ENCODE measurements around the gene ARHGAP45. TPM values are rescaled to one million over a fixed set of nuclear protein-coding genes. Genes with fewer than 3 reads are reported as not detected.

Gene ARHGAP45
- total and polyA plus RNA-seq, 9 of the 15 experiments (the other 6 are each of a cell fraction or from before 2014, with no cell fraction given): 0.08 to 22.1 (median 4.2) TPM

DNA sequence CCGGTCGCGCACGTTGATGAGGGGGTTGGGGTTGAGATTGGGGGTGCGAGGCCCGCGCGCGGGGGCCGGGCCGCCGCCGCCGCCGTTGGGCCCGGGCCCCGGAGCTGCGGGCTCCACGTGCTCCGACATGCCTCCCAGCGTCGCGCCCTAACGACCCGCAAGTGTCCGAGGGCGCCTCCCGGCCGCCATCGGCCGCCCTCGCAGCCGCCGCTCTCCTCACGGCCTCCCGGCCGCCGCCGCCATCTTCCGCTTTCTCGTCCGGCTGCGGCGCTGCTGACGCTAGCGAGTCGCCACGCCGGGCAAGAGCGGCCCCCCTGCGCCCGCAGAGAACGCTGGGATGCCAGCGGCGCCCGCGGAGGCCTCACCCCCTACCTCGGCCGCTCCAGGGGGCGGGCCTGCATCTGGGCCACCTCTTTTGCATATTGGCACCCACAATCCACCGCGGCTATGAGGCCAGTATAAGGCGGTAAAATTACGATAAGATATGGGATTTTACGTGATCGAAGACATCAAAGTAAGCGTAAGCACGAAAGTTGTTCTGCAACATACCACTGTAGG is 46.0 kb upstream of the ARHGAP45 start, which contains the start of gene TMEM259 (continued):
- TF ChIP-seq, protein P1, sequence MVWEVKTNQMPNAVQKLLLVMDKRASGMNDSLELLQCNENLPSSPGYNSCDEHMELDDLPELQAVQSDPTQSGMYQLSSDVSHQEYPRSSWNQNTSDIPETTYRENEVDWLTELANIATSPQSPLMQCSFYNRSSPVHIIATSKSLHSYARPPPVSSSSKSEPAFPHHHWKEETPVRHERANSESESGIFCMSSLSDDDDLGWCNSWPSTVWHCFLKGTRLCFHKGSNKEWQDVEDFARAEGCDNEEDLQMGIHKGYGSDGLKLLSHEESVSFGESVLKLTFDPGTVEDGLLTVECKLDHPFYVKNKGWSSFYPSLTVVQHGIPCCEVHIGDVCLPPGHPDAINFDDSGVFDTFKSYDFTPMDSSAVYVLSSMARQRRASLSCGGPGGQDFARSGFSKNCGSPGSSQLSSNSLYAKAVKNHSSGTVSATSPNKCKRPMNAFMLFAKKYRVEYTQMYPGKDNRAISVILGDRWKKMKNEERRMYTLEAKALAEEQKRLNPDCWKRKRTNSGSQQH (CRISPR knock-in tag; IDR thresholded peaks at IDR 0.05): no peak
- TF ChIP-seq ZNF239 (CRISPR knock-in tag; IDR thresholded peaks at IDR 0.05): no peak
- TF ChIP-seq TBP (optimal IDR thresholded peaks at IDR 0.05; ENCODE audit: low read depth, low read length): no peak
- TF ChIP-seq ZNF507 (tag; conservative IDR thresholded peaks at IDR 0.05): no peak
- peak; percentile 53 for TF ChIP-seq SNIP1 (IDR thresholded peaks at IDR 0.05; ENCODE audit: low read depth)
- TF ChIP-seq, protein P2, sequence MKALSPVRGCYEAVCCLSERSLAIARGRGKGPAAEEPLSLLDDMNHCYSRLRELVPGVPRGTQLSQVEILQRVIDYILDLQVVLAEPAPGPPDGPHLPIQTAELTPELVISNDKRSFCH (CRISPR knock-in tag; IDR thresholded peaks at IDR 0.05): no peak
- TF ChIP-seq, protein P2 (tag; IDR thresholded peaks at IDR 0.05): no peak
- TF ChIP-seq, protein P3, sequence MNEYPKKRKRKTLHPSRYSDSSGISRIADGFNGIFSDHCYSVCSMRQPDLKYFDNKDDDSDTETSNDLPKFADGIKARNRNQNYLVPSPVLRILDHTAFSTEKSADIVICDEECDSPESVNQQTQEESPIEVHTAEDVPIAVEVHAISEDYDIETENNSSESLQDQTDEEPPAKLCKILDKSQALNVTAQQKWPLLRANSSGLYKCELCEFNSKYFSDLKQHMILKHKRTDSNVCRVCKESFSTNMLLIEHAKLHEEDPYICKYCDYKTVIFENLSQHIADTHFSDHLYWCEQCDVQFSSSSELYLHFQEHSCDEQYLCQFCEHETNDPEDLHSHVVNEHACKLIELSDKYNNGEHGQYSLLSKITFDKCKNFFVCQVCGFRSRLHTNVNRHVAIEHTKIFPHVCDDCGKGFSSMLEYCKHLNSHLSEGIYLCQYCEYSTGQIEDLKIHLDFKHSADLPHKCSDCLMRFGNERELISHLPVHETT (CRISPR knock-in tag; conservative IDR thresholded peaks at IDR 0.05 in 1 of 2, IDR thresholded peaks at IDR 0.05 in 1 of 2): peak in 1 of 2 experiments; percentile 84; a peak in 1 of 4 replicates
- TF ChIP-seq ESRRB (CRISPR knock-in tag; IDR thresholded peaks at IDR 0.05; ENCODE audit: borderline replicate concordance): no peak
- TF ChIP-seq, protein P4, sequence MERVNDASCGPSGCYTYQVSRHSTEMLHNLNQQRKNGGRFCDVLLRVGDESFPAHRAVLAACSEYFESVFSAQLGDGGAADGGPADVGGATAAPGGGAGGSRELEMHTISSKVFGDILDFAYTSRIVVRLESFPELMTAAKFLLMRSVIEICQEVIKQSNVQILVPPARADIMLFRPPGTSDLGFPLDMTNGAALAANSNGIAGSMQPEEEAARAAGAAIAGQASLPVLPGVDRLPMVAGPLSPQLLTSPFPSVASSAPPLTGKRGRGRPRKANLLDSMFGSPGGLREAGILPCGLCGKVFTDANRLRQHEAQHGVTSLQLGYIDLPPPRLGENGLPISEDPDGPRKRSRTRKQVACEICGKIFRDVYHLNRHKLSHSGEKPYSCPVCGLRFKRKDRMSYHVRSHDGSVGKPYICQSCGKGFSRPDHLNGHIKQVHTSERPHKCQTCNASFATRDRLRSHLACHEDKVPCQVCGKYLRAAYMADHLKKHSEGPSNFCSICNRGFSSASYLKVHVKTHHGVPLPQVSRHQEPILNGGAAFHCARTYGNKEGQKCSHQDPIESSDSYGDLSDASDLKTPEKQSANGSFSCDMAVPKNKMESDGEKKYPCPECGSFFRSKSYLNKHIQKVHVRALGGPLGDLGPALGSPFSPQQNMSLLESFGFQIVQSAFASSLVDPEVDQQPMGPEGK (CRISPR knock-in tag; IDR thresholded peaks at IDR 0.05; ENCODE audit: borderline replicate concordance): no peak
- no peak for TF ChIP-seq KAT2B (IDR thresholded peaks at IDR 0.05; ENCODE audit: low read depth, low read length)
- TF ChIP-seq ZNF316 (IDR thresholded peaks at IDR 0.05): no peak
- TF ChIP-seq ATF1 (CRISPR knock-in tag; IDR thresholded peaks at IDR 0.05): no peak
- no peak for TF ChIP-seq ATF1 (tag; IDR thresholded peaks at IDR 0.05)
- no peak for TF ChIP-seq TOE1 (IDR thresholded peaks at IDR 0.05; ENCODE audit: borderline replicate concordance)
- no peak for TF ChIP-seq TOE1 (CRISPR knock-in tag; IDR thresholded peaks at IDR 0.05; ENCODE audit: borderline replicate concordance, low read depth)
- TF ChIP-seq STAT5A (IDR thresholded peaks at IDR 0.05; ENCODE audit: borderline replicate concordance, low read length): no peak
- TF ChIP-seq, protein P5, sequence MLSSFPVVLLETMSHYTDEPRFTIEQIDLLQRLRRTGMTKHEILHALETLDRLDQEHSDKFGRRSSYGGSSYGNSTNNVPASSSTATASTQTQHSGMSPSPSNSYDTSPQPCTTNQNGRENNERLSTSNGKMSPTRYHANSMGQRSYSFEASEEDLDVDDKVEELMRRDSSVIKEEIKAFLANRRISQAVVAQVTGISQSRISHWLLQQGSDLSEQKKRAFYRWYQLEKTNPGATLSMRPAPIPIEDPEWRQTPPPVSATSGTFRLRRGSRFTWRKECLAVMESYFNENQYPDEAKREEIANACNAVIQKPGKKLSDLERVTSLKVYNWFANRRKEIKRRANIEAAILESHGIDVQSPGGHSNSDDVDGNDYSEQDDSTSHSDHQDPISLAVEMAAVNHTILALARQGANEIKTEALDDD (IDR thresholded peaks at IDR 0.05): no peak
- TF ChIP-seq ZNF79 (CRISPR knock-in tag; IDR thresholded peaks at IDR 0.05; ENCODE audit: low read depth): no peak
- TF ChIP-seq KAT8 (IDR thresholded peaks at IDR 0.05; ENCODE audit: low read depth): no peak
- no peak for TF ChIP-seq TRIM28 (IDR thresholded peaks at IDR 0.05)
- no peak for TF ChIP-seq SMARCE1 (IDR thresholded peaks at IDR 0.05)
- TF ChIP-seq RAD51 (IDR thresholded peaks at IDR 0.05; ENCODE audit: borderline replicate concordance, low read depth): no peak
- no peak for TF ChIP-seq MECOM (CRISPR knock-in tag; IDR thresholded peaks at IDR 0.05)
- peak in 1 of 2 experiments; percentile 81; a peak in 1 of 4 replicates for TF ChIP-seq SIN3A (IDR thresholded peaks at IDR 0.05; ENCODE audit: borderline replicate concordance in 2 of 2, control insufficient read depth in 1 of 2, low read depth in 2 of 2, low read length in 2 of 2)
